Endothelial cell of umbilical vein (primary cell): ENCODE data around the gene RIOX2.

ENCODE experiments used
- CTCF ChIP-seq, 2 donors: IDR thresholded peaks; 1 replicate in 1 of 2; 2 replicates in 1 of 2; pipeline ENCODE4 v1.5.1; 2011; ENCODE audit warnings: low read length in 2 of 2, mild to moderate bottlenecking in 2 of 2, moderate library complexity in 2 of 2, control low read depth in 1 of 2, inconsistent platforms in 1 of 2, low read depth in 1 of 2; ENCODE audit not compliant: insufficient read depth in 1 of 2; ENCODE audit errors: extremely low read depth in 1 of 2
- EZH2 ChIP-seq: IDR thresholded peaks from 2 replicates; pipeline ENCODE4 v1.6.1; 2012; ENCODE audit warnings: borderline replicate concordance, low read depth, mild to moderate bottlenecking, moderate library complexity, low read length, inconsistent platforms; ENCODE audit not compliant: severe bottlenecking
- GATA2 ChIP-seq: IDR thresholded peaks from 2 replicates; pipeline ENCODE4 v1.7.0; 2011; ENCODE audit warnings: low read depth, mild to moderate bottlenecking, moderate library complexity, mixed read lengths, low read length; ENCODE audit not compliant: insufficient read length, insufficient read depth
- MAX ChIP-seq: IDR thresholded peaks from 2 replicates; pipeline ENCODE4 v1.6.1; 2011; ENCODE audit not compliant: insufficient read depth, insufficient read length
- MYC ChIP-seq: IDR thresholded peaks from one replicate; pipeline ENCODE4 v1.6.1; 2011; ENCODE audit warnings: mild to moderate bottlenecking, low read depth, low read length
- POLR2A ChIP-seq: IDR thresholded peaks from 2 replicates; pipeline ENCODE4 v1.6.1; 2012; ENCODE audit warnings: low read depth, mild to moderate bottlenecking, control low read depth, low read length
- POLR2AphosphoS5 ChIP-seq: IDR thresholded peaks from 2 replicates; pipeline ENCODE4 v1.6.1; 2012; ENCODE audit warnings: low read depth, mild to moderate bottlenecking, control low read depth, low read length, moderate library complexity; ENCODE audit not compliant: insufficient read depth

- TF ChIP-seq CTCF (IDR thresholded peaks at IDR 0.05; ENCODE audit: extremely low read depth in 1 of 2, insufficient read depth in 1 of 2, low read depth in 1 of 2, low read length in 2 of 2) (no peak), POLR2AphosphoS5 (no peak), EZH2 (no peak), MAX (no peak), POLR2A (no peak), GATA2 (no peak), MYC (no peak)
Observed at GRCh38 chr3:97952280-97952679, 20.0 kb downstream of the RIOX2 start.
